KOPT-K1 (cell line): ENCODE results near the gene IMPDH2.

ENCODE experiments used
- H3K27ac ChIP-seq: fragments of 200-600 bp; sonication (generic); 2 replicates; pipeline ENCODE4 v1.5.1; 2016; ENCODE audit warnings: antibody characterized with exemption, mild to moderate bottlenecking, low read depth, low read length; ENCODE audit not compliant: poor library complexity, severe bottlenecking
- H3K36me3 ChIP-seq: fragments of 200-600 bp; sonication (generic); 2 replicates; pipeline ENCODE4 v1.5.1; 2017; ENCODE audit warnings: antibody characterized with exemption, mild to moderate bottlenecking, low read length, moderate library complexity; ENCODE audit not compliant: insufficient read depth
- H3K9me3 ChIP-seq: fragments of 200-600 bp; sonication (generic); 2 replicates; pipeline ENCODE4 v1.5.1; 2017; ENCODE audit warnings: antibody characterized with exemption, low read length, mild to moderate bottlenecking; ENCODE audit not compliant: insufficient read depth, poor library complexity, severe bottlenecking

Gene IMPDH2

GRCh38 chr3:49004352-49005302 is 24.6 kb downstream of the IMPDH2 start:
- Histone ChIP-seq H3K27ac (no peak overlapping the region), H3K36me3 (peaks cover 16% of the 10 kb centered on the region; the same call in 1 of the 2 replicates), H3K9me3 (no peaks in the 10 kb centered on the region)

- H3K36me3 ChIP-seq = no peaks in the 10 kb centered on the region
- no peak overlapping the region for H3K27ac ChIP-seq
- H3K9me3 ChIP-seq = no peaks in the 10 kb centered on the region
Measured at GRCh38 chr3:49001155-49001554, 28.0 kb downstream of the IMPDH2 start.

- no peaks in the 10 kb centered on the region for H3K36me3 ChIP-seq
- H3K9me3 ChIP-seq = no peaks in the 10 kb centered on the region
- no peak overlapping the region for H3K27ac ChIP-seq
Measured at GRCh38 chr3:48999085-48999858, 29.9 kb downstream of the IMPDH2 start.

DNA sequence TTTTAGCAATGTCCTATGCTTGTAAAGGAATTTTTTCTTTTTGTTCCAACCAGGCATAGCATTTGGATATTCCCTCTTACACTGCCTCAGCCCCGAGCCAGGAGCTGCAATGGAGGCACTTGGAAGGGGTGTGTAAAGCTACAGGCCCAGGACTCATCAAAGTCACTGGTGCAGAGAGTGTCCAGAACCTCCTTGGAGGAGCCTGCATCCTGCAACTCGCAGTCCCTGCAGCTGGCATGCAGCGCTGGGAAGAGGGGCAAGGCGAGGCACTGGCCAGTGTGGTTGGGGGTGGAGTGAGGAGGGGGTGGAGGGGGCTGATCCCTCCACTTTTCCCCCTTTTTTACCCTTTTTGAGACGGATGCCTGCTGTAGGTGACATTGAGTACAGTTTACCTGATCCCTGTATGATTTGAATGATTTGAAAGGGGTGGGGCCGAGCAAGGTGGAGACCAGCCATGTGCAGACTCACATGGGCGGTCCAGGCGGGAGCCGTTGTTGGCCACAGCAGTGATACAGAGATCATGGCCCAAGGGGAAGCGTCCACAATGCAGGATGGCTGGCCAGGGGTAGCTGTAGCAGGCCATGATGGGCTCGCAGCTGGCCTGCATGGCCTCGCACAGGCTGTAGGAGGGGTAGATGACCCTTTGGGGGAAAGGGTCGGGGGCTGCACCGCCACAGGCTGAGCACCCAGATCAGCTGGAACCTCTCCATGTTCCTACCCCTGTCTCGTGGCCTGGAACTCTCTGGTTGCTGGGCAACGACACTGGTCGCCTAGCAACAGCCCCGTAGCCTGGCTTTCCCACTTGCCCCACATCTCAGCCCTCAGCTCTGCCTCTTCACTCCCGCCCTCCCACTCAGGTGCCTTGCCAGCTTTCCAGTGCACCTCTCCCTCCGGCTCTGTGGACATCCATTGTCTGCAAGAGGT is 31.2 kb downstream of the IMPDH2 start:
- H3K36me3 ChIP-seq = no peaks in the 10 kb centered on the region
- no peak overlapping the region for H3K27ac ChIP-seq
- no peaks in the 10 kb centered on the region for H3K9me3 ChIP-seq

DNA sequence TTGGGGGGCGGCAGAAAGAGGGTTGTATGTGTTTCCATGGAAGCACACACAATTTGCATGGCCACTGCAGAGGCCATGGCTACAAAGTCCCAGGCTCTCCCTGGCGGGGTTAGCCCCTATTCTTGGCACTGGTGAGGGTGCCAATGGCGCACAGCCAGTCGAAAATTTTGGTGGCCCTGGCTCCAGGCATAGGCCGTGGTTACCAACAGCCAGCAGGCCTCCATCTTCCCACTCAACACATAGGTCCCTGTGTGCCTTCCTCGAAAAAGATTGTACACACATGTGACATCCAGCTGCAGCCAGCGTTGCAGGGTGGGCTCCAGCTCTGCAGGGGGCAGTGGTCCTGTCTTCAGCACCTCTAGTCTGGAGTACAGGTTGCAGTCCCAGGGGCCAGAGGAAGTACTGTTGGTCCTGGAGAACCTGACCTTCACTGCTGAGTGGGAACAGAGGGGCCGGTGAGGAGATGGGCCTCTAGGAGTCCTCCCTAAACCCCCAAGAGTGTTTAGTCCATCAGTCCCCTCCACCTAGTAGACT is 32.0 kb downstream of the IMPDH2 start:
- H3K36me3 ChIP-seq = no peaks in the 10 kb centered on the region

DNA sequence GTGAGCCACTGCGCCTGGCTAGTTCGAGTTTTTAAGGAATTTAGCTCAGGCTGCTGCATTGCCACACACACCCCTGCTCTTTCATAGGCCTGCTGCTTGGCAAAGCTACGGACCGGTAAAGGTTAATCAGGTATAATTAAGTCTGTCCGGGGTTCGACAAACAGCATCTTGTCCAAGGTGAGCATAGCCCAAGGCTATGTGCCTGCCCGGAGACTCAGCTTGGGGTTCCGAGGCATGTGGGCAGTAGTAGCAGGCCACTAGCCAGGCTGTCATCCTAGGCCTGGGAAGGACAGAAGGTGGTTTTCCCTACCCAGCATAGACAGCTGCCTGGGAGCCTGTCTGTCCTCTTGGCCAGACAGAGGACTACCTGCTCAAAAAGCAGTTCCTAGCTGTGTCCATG is 32.6 kb downstream of the IMPDH2 start:
- no peaks in the 10 kb centered on the region for H3K36me3 ChIP-seq
- H3K27ac ChIP-seq = no peak overlapping the region
- no peaks in the 10 kb centered on the region for H3K9me3 ChIP-seq

More for the DNA sequence above, 32.0 kb downstream of the IMPDH2 start:
- H3K27ac ChIP-seq = no peak overlapping the region
- no peaks in the 10 kb centered on the region for H3K9me3 ChIP-seq

DNA sequence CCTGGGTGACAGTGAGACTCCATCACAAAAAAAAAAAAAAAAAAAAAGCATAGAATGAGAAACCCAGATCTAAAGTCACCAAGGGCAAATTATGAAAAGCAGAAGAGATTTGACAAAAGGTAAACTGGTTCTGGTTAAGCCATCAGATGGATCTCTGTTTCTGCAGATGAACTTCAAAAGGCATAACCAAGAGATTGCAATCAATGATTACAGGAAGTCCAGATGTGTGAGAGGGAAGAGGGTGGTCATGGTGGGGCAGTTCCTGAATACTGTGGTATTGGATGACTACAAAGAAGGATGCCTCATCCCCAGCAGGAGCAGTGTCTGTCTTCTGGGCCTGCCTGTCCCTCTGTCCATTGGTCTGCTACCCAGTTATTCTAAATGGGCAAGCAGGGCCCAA is 35.4 kb downstream of the IMPDH2 start:
- Histone ChIP-seq H3K9me3 (no peaks in the 10 kb centered on the region), H3K36me3 (no peaks in the 10 kb centered on the region), H3K27ac (no peak overlapping the region)

DNA sequence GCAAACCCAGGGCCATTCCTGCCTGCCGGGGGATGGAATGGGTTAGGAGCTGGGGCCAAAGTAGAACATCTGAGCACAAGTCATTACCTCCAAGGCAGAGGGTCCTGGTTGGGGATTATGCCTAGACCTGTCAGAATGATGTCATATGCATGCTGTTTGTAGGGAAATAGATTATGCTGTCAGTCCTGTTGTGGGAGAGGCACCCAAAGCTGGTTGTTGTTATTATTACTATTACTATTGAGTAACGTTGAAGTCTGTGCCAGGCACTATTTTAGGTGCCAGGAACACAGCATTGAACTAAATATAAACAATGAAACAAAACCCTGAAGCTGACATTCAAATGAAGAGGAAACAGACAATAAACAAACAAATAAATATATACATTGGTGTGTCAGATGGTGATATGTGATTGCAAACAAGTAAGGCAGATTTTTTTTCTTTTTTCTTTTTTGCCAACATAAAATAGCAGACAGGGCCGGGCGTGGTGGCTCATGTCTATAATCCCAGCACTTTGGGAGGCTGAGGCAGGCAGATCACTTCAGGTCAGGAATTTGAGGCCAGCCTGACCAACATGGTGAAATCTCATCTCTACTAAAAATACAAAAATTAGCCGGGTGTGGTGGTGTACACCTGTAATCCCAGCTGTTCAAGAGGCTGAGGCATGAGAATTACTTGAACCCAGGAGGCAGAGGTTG is 37.2 kb downstream of the IMPDH2 start:
- Histone ChIP-seq H3K27ac (no peak overlapping the region), H3K9me3 (no peaks in the 10 kb centered on the region), H3K36me3 (no peaks in the 10 kb centered on the region)

DNA sequence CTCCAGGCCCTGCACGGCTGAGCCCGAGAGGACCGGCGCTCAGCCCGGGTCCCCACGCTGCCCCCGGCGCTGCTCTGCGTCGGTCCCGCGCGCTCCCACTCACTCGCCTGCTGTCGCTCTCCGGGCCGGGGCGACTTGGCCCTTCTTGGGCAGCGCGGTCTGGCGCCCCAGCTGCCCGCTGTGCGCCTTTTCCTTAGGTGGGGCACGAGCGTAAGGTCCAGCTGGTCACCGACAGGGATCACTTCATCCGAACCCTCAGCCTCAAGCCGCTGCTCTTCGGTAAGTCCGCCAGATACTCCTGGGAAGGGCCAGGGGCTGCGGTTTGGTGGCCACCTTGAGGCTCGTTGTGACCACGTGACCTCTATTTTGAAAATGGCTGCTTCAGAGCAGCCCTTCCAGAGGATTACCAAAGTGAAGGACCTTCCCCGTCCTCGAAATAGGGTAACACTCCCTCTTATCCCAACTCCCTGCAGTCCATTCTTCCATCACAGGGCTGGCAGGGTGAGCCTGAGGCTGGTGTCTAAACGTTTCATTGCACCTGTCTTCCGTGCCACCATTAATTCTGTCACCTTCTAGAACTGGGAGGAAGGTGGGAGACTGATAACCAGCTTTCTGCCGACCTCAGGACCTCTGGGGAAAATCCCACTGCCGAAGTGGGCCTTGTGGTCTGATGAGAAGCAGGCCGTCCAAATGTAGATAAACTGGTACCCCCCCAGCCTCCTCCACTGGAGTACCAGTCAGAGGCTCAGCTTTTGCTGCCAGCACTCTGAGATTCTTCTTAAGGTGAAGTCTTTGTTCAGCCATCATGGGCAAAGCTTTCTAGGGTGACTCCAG is 38.3 kb downstream of the IMPDH2 start:
- Histone ChIP-seq H3K36me3 (peaks cover 11% of the 10 kb centered on the region), H3K9me3 (no peaks in the 10 kb centered on the region), H3K27ac (no peak overlapping the region)

GRCh38 chr3:48989796-48990635 is 39.2 kb downstream of the IMPDH2 start, which contains the start of gene P4HTM:
TSS of gene P4HTM (plus strand) at chr3:48990241. CDS start at chr3:48990257, 16 bp downstream.
- Histone ChIP-seq H3K36me3 (peaks cover 19% of the 10 kb centered on the region), H3K27ac (peak within 1 kb of the TSS; percentile 35), H3K9me3 (no peaks in the 10 kb centered on the region)

DNA sequence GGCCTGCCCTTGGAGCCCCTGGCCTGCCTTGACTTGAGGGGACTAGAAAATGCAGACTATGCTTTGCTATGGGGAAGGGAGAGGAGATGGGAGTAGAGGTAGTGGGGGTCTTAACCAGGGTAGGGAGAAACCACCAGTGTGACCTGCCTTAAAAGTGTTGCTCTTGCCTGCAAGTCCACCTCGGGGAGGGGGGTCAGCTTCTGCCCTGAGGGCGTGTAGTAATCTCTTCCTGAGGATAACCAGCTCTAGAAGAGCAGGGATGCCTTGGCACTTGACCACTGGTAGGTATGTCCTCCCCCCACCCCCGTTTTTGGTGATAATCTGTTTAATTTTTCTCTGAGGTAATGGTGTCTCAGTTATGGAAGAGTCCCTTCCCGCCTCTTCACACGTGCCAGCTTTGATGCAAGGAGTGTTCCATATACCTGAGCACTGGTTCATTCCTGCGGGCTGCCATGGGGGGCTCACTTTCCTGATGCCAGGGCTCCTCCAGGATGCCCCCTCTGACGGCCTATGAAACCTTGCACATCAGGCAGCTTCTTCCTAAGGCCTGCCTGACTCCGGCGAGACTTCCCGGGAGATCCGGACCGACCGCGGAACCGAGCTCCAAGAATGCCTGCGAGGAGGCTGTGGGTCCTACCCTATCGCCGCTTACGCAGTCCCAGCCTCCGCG is 39.9 kb downstream of the IMPDH2 start:
- Histone ChIP-seq H3K9me3 (no peaks in the 10 kb centered on the region), H3K27ac (peak overlapping the region; percentile 35), H3K36me3 (peaks cover 26% of the 10 kb centered on the region)

DNA sequence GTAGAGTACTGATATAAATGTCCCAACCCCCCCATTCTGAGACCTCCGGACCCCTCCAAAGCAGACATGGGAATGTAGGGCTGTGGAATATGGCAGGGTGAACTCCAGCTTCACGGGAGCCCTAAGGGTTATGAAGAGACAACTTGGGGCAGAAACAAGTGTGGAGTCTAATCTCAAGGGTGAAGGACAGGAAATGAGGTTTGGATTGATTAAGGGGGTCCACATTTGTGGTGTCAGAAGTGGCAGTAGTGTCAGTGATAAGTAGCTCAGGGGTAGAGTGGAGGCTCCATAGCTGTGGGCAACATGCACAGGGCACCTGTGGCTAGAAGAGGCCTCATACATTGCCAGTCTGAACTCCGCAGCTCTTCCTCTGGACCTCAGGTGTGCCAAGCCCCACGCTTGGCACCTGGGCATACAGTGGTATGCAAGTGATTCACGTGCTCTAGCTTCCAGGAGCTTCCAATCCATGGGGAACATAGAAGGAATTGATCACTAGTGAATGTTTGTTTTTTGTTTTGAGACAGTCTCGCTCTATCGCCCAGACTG is 43.3 kb downstream of the IMPDH2 start:
- H3K27ac ChIP-seq = no peak overlapping the region
- H3K36me3 ChIP-seq = peaks cover 60% of the 10 kb centered on the region
- H3K9me3 ChIP-seq = no peaks in the 10 kb centered on the region
